ENCODE results near the gene RXRB. TPM values are rescaled to one million over a fixed set of nuclear protein-coding genes. Genes with fewer than 3 reads are reported as not detected.

Gene RXRB
- total RNA-seq, result 10 to 100 TPM; 40.9 to 41.4 TPM

- Mint-ChIP-seq H3K27ac (peak within 1 kb of the TSS; percentile 96), H3K27me3 (no peaks in the 10 kb centered on the region), H3K9me3 (no peaks in the 10 kb centered on the region), H3K4me1 (ENCODE audit: low read depth) (peaks cover 60% of the 10 kb centered on the region), H3K36me3 (peaks cover 41% of the 10 kb centered on the region), H3K4me3 (peak within 1 kb of the TSS; percentile 94)
- CTCF ChIA-PET, result interaction anchor here (2.2 kb wide), 1 partner anchor 48 kb away, joined by 12 read pairs; no protein-coding TSS in a partner anchor
- intact Hi-C loops (cut with micrococcal nuclease), result loop anchor here (1.0 to 2.0 kb wide), 5 partner anchors 49 to 370 kb away; partner anchors contain the start of genes CUTA and KIFC1
- DNase-seq, result peak; percentile 100
- POLR2A ChIA-PET, result interaction anchor here (0.9 to 1.9 kb wide), 6 partner anchors 8 to 228 kb away, joined by 3 to 8 read pairs (median 3); partner anchors contain the start of genes RGL2 and RING1
Observed at GRCh38 chr6:33200219-33201146, at the start of gene RXRB, which contains the start of gene SLC39A7. TSS of gene RXRB (minus strand) at chr6:33200665. CDS start at chr6:33200476, 189 bp downstream. TSS of gene SLC39A7 (plus strand) at chr6:33200867. CDS start at chr6:33201246, 379 bp downstream.

- Mint-ChIP-seq H3K9me3 (no peaks in the 10 kb centered on the region), H3K27me3 (peaks cover 3% of the 10 kb centered on the region), H3K36me3 (peaks cover 29% of the 10 kb centered on the region), H3K27ac (peak overlapping the region; percentile 85), H3K4me1 (ENCODE audit: low read depth) (peaks cover 43% of the 10 kb centered on the region), H3K4me3 (peak overlapping the region; percentile 88)
- CTCF ChIA-PET, result interaction anchor here (0.7 to 8.1 kb wide), 22 partner anchors 8 to 316 kb away, joined by 3 to 101 read pairs (median 5); partner anchors contain the start of genes B3GALT4, RGL2, RING1 and RPS18
- peak; percentile 55 for DNase-seq
- POLR2A ChIA-PET, result interaction anchor here (0.9 to 3.2 kb wide), 12 partner anchors 11 to 278 kb away, joined by 5 to 16 read pairs (median 8); partner anchors contain the start of genes B3GALT4, HSD17B8, PFDN6 and RGL2
- intact Hi-C loops (cut with micrococcal nuclease), result loop anchor here (1.0 to 2.0 kb wide), 8 partner anchors 21 to 235 kb away; partner anchors contain the start of genes KIFC1, PFDN6, RXRB and SLC39A7
Observed at GRCh38 chr6:33249732-33250630, 49.5 kb upstream of the RXRB start.

- Mint-ChIP-seq H3K27ac (peak overlapping the region; percentile 90), H3K9me3 (no peaks in the 10 kb centered on the region), H3K27me3 (peaks cover 3% of the 10 kb centered on the region), H3K4me1 (ENCODE audit: low read depth) (peaks cover 43% of the 10 kb centered on the region), H3K36me3 (peaks cover 28% of the 10 kb centered on the region), H3K4me3 (peak overlapping the region; percentile 88)
- ChIA-PET CTCF (interaction anchor here (0.6 to 8.1 kb wide), 43 partner anchors 8 to 315 kb away, joined by 3 to 101 read pairs (median 4); partner anchors contain the start of genes B3GALT4, HLA-DMB, HLA-DPB1 and RGL2), POLR2A (interaction anchor here (0.7 to 3.2 kb wide), 12 partner anchors 12 to 354 kb away, joined by 3 to 13 read pairs (median 6); partner anchors contain the start of genes B3GALT4, HSD17B8, RING1 and RPS18)
- DNase-seq, result peak; percentile 99
- intact Hi-C loops (cut with micrococcal nuclease), result loop anchor here (1.0 to 2.0 kb wide), 9 partner anchors 22 to 234 kb away; partner anchors contain the start of genes KIFC1, PFDN6, RXRB and SLC39A7
Observed at GRCh38 chr6:33248932-33249731, 48.7 kb upstream of the RXRB start.

- intact Hi-C loops (cut with micrococcal nuclease), result loop anchor here (1.0 to 2.0 kb wide), 2 partner anchors 87 to 234 kb away; no protein-coding TSS in a partner anchor
- H3K36me3 Mint-ChIP-seq, result peaks cover 28% of the 10 kb centered on the region
- ChIA-PET POLR2A (interaction anchor here (1.0 to 3.2 kb wide), 8 partner anchors 23 to 354 kb away, joined by 3 to 13 read pairs (median 6); partner anchors contain the start of genes B3GALT4, RING1, RPS18 and VPS52), CTCF (interaction anchor here (0.6 to 8.1 kb wide), 42 partner anchors 9 to 378 kb away, joined by 3 to 101 read pairs (median 5); partner anchors contain the start of genes B3GALT4, HLA-DMB, HLA-DPB1 and HSD17B8)
- no peaks in the 10 kb centered on the region for H3K9me3 Mint-ChIP-seq
- peaks cover 43% of the 10 kb centered on the region for H3K4me1 Mint-ChIP-seq (ENCODE audit: low read depth)
- H3K27ac Mint-ChIP-seq, result peak overlapping the region; percentile 90
- peak overlapping the region; percentile 88 for H3K4me3 Mint-ChIP-seq
- no peak for DNase-seq
- H3K27me3 Mint-ChIP-seq, result peaks cover 3% of the 10 kb centered on the region
Observed at GRCh38 chr6:33248643-33248931, 48.1 kb upstream of the RXRB start.

GRCh38 chr6:33247977-33248642, 47.6 kb upstream of the RXRB start:
- H3K27me3 Mint-ChIP-seq, result peaks cover 3% of the 10 kb centered on the region
- peaks cover 43% of the 10 kb centered on the region for H3K4me1 Mint-ChIP-seq (ENCODE audit: low read depth)
- H3K4me3 Mint-ChIP-seq, result peak overlapping the region; percentile 88
- intact Hi-C loops (cut with micrococcal nuclease), result loop anchor here (1.0 to 2.0 kb wide), 2 partner anchors 87 to 233 kb away; no protein-coding TSS in a partner anchor
- H3K36me3 Mint-ChIP-seq, result peaks cover 28% of the 10 kb centered on the region
- CTCF ChIA-PET, result interaction anchor here (0.6 to 8.1 kb wide), 43 partner anchors 9 to 378 kb away, joined by 3 to 101 read pairs (median 5); partner anchors contain the start of genes B3GALT4, HLA-DMB, HSD17B8 and RGL2
- POLR2A ChIA-PET, result interaction anchor here (0.7 to 3.2 kb wide), 9 partner anchors 23 to 353 kb away, joined by 3 to 13 read pairs (median 6); partner anchors contain the start of genes B3GALT4, HSD17B8, RING1 and RPS18
- H3K9me3 Mint-ChIP-seq, result no peaks in the 10 kb centered on the region
- H3K27ac Mint-ChIP-seq, result peak overlapping the region; percentile 90
- DNase-seq, result peak; percentile 94

GRCh38 chr6:33243476-33243875, 43.0 kb upstream of the RXRB start:
- DNase-seq, result no peak
- H3K4me3 Mint-ChIP-seq, result no peak overlapping the region
- CTCF ChIA-PET, result no interaction called here
- peaks cover 7% of the 10 kb centered on the region for H3K27me3 Mint-ChIP-seq
- intact Hi-C loops (cut with micrococcal nuclease), result no loop called here
- POLR2A ChIA-PET, result interaction anchor here (0.7 kb wide), 1 partner anchor 46 kb away, joined by 4 read pairs; no protein-coding TSS in a partner anchor
- H3K36me3 Mint-ChIP-seq, result no peaks in the 10 kb centered on the region
- H3K27ac Mint-ChIP-seq, result no peak overlapping the region
- peaks cover 14% of the 10 kb centered on the region for H3K4me1 Mint-ChIP-seq (ENCODE audit: low read depth)
- H3K9me3 Mint-ChIP-seq, result no peaks in the 10 kb centered on the region

- peak overlapping the region; percentile 1 for H3K27ac Mint-ChIP-seq
- intact Hi-C loops (cut with micrococcal nuclease), result loop anchor here (1.0 kb wide), 1 partner anchor 37 kb away; no protein-coding TSS in a partner anchor
- H3K27me3 Mint-ChIP-seq, result peaks cover 7% of the 10 kb centered on the region
- H3K9me3 Mint-ChIP-seq, result no peaks in the 10 kb centered on the region
- no peak for DNase-seq
- CTCF ChIA-PET, result interaction anchor here (1.7 kb wide), 1 partner anchor 81 kb away, joined by 5 read pairs; no protein-coding TSS in a partner anchor
- POLR2A ChIA-PET, result no interaction called here
- no peaks in the 10 kb centered on the region for H3K36me3 Mint-ChIP-seq
- no peak overlapping the region for H3K4me3 Mint-ChIP-seq
- H3K4me1 Mint-ChIP-seq (ENCODE audit: low read depth), result peaks cover 9% of the 10 kb centered on the region
Observed at GRCh38 chr6:33241968-33242367, 41.5 kb upstream of the RXRB start.

- H3K9me3 Mint-ChIP-seq, result no peaks in the 10 kb centered on the region
- POLR2A ChIA-PET, result no interaction called here
- CTCF ChIA-PET, result interaction anchor here (0.6 kb wide), 1 partner anchor 113 kb away, joined by 3 read pairs; no protein-coding TSS in a partner anchor
- intact Hi-C loops (cut with micrococcal nuclease), result no loop called here
- no peak overlapping the region for H3K4me3 Mint-ChIP-seq
- DNase-seq, result no peak
- peaks cover 9% of the 10 kb centered on the region for H3K4me1 Mint-ChIP-seq (ENCODE audit: low read depth)
- no peak overlapping the region for H3K27ac Mint-ChIP-seq
- H3K36me3 Mint-ChIP-seq, result no peaks in the 10 kb centered on the region
- peaks cover 18% of the 10 kb centered on the region for H3K27me3 Mint-ChIP-seq
Observed at GRCh38 chr6:33237741-33238140, 37.3 kb upstream of the RXRB start.

GRCh38 chr6:33236852-33237251, 36.4 kb upstream of the RXRB start:
- Mint-ChIP-seq H3K9me3 (no peaks in the 10 kb centered on the region), H3K36me3 (no peaks in the 10 kb centered on the region), H3K4me1 (ENCODE audit: low read depth) (peaks cover 3% of the 10 kb centered on the region), H3K4me3 (no peak overlapping the region), H3K27me3 (peaks cover 20% of the 10 kb centered on the region), H3K27ac (no peak overlapping the region)
- intact Hi-C loops (cut with micrococcal nuclease), result no loop called here
- POLR2A ChIA-PET, result no interaction called here
- CTCF ChIA-PET, result interaction anchor here (1.9 kb wide), 1 partner anchor 12 kb away, joined by 6 read pairs; no protein-coding TSS in a partner anchor
- DNase-seq, result no peak

GRCh38 chr6:33236328-33236727, 35.9 kb upstream of the RXRB start:
- H3K4me3 Mint-ChIP-seq, result no peak overlapping the region
- no peak for DNase-seq
- no peak overlapping the region for H3K27ac Mint-ChIP-seq
- intact Hi-C loops (cut with micrococcal nuclease), result no loop called here
- H3K36me3 Mint-ChIP-seq, result no peaks in the 10 kb centered on the region
- ChIA-PET CTCF (interaction anchor here (1.9 kb wide), 1 partner anchor 12 kb away, joined by 6 read pairs; no protein-coding TSS in a partner anchor), POLR2A (no interaction called here)
- H3K4me1 Mint-ChIP-seq (ENCODE audit: low read depth), result no peaks in the 10 kb centered on the region
- H3K27me3 Mint-ChIP-seq, result peaks cover 23% of the 10 kb centered on the region
- H3K9me3 Mint-ChIP-seq, result no peaks in the 10 kb centered on the region

Measured in activated CD4-positive, alpha-beta memory T cell treated with anti-CD3 and anti-CD28 coated beads for 36 hours (primary cell).